Lower leg skin (tissue), 3 donors: ENCODE measurements around the gene PPP1R10.

ENCODE experiments used
- CTCF ChIP-seq, 3 donors: fragments of 450-650 bp; IDR thresholded peaks; one replicate each; pipeline ENCODE4 v1.5.1; 2016; ENCODE audit warnings: antibody characterized with exemption in 3 of 3, mild to moderate bottlenecking in 3 of 3, moderate library complexity in 2 of 3
- POLR2A ChIP-seq, 2 donors: fragments of 450-650 bp; IDR thresholded peaks; one replicate each; pipeline ENCODE4 v1.6.1; 2016 to 2017; ENCODE audit warnings: antibody characterized with exemption in 2 of 2, mild to moderate bottlenecking in 1 of 2, moderate library complexity in 1 of 2

GRCh38 chr6:30612213-30612612 is 4.8 kb downstream of the PPP1R10 start:
- no peak for TF ChIP-seq CTCF (IDR thresholded peaks at IDR 0.05)
- TF ChIP-seq POLR2A (IDR thresholded peaks at IDR 0.05) = no peak
